IMR-90 (cell line): ENCODE data around the gene FSIP1. TPM values are rescaled to one million over a fixed set of nuclear protein-coding genes. Genes with fewer than 3 reads are reported as not detected.

Experiments
- ATAC-seq: fragments of 200-7000 bp; cut with Tn5 transposase; 2 replicates; pipeline ENCODE4 v1.9.1; 2020; ENCODE audit warnings: low read depth, mild to moderate bottlenecking, moderate library complexity
- BruUV-seq: library from RNA; stranded (reverse); fragments of 400-500 nt; replicated peaks from 2 replicates; lab custom pipeline; 2021; lab: Mats Ljungman, UMichigan
- CTCF ChIA-PET: fragments of 300-600 bp; formaldehyde crosslinking; extraction: SDS; loops from one replicate; lab custom pipeline; 2021; ENCODE audit warnings: antibody characterized with exemption; lab: Yijun Ruan, JAX
- POLR2A ChIA-PET: fragments of 300-600 bp; sonication (Branson Sonifier 250); formaldehyde crosslinking; loops from one replicate; lab custom pipeline; 2022; ENCODE audit warnings: antibody characterized with exemption; ENCODE audit not compliant: unreplicated experiment; lab: Charles Lee
- DNase-seq: peaks from one replicate; pipeline ENCODE4 v3.0.0; 2013
- H2AFZ ChIP-seq: replicated peaks from 2 replicates; pipeline ENCODE3; 2013; ENCODE audit warnings: low read length, mild to moderate bottlenecking; ENCODE audit not compliant: poor library complexity
- H2AK5ac ChIP-seq: 2 replicates; pipeline ENCODE4 v1.6.1; 2013; ENCODE audit warnings: low read depth, low read length, inconsistent platforms
- H2AK9ac ChIP-seq: replicated peaks from 2 replicates; pipeline ENCODE3; 2013; ENCODE audit warnings: mild to moderate bottlenecking, low read depth, low read length, moderate library complexity; ENCODE audit not compliant: poor library complexity
- H2BK120ac ChIP-seq: 2 replicates; pipeline ENCODE4 v1.6.1; 2013; ENCODE audit warnings: low read depth, low read length, inconsistent platforms
- H2BK15ac ChIP-seq: 3 replicates; pipeline ENCODE4 v1.6.1; 2013; ENCODE audit warnings: low read depth, low read length, inconsistent platforms
- H2BK20ac ChIP-seq: 2 replicates; pipeline ENCODE4 v1.6.1; 2013; ENCODE audit warnings: low read depth, mild to moderate bottlenecking, inconsistent platforms, low read length, moderate library complexity
- H2BK5ac ChIP-seq: 2 replicates; pipeline ENCODE4 v1.6.1; 2013; ENCODE audit warnings: mild to moderate bottlenecking, low read depth, low read length, inconsistent platforms; ENCODE audit not compliant: poor library complexity, severe bottlenecking
- H3K14ac ChIP-seq: replicated peaks from 2 replicates; pipeline ENCODE4 v1.6.1; 2013; ENCODE audit warnings: low read depth, low read length, inconsistent platforms
- H3K18ac ChIP-seq: 2 replicates; pipeline ENCODE4 v1.6.1; 2013; ENCODE audit warnings: low read depth, low read length, control low read depth
- H3K23ac ChIP-seq: 2 replicates; pipeline ENCODE4 v1.6.1; 2013; ENCODE audit warnings: low read depth, low read length, inconsistent platforms
- H3K27ac ChIP-seq: 2 replicates; pipeline ENCODE4 v1.5.1; 2013; ENCODE audit warnings: mild to moderate bottlenecking, control low read depth, low read length; ENCODE audit not compliant: insufficient read depth
- H3K27me3 ChIP-seq: 2 replicates; pipeline ENCODE4 v1.6.1; 2013; ENCODE audit warnings: low read length; ENCODE audit not compliant: control insufficient read depth, insufficient read depth
- H3K36me3 ChIP-seq: 2 replicates; pipeline ENCODE4 v1.6.1; 2013; ENCODE audit warnings: low read length, mixed read lengths; ENCODE audit not compliant: control insufficient read depth, insufficient read depth
- H3K4ac ChIP-seq: 2 replicates; pipeline ENCODE4 v1.6.1; 2013; ENCODE audit warnings: low read depth, low read length, inconsistent platforms
- H3K4me1 ChIP-seq: 2 replicates; pipeline ENCODE4 v1.6.1; 2013; ENCODE audit warnings: low read length, mixed read lengths; ENCODE audit not compliant: control insufficient read depth, insufficient read depth
- H3K4me2 ChIP-seq: 2 replicates; pipeline ENCODE4 v1.6.1; 2013; ENCODE audit warnings: low read depth, mild to moderate bottlenecking, control low read depth, low read length, moderate library complexity
- H3K4me3 ChIP-seq: 2 replicates; pipeline ENCODE4 v1.5.1; 2013; ENCODE audit warnings: low read depth, mild to moderate bottlenecking, control low read depth, low read length, moderate library complexity; ENCODE audit not compliant: insufficient read depth
- H3K56ac ChIP-seq: 2 replicates; pipeline ENCODE4 v1.6.1; 2013; ENCODE audit warnings: low read length, inconsistent platforms; ENCODE audit not compliant: insufficient read depth; ENCODE audit errors: extremely low read depth
- H3K79me1 ChIP-seq, 2 experiments: 2 replicates each; pipeline ENCODE4 v1.6.1; 2013; ENCODE audit warnings: low read length in 2 of 2, inconsistent platforms in 1 of 2, low read depth in 1 of 2
- H3K9ac ChIP-seq: 2 replicates; pipeline ENCODE4 v1.6.1; 2013; ENCODE audit warnings: low read depth, low read length, control low read depth
- H3K9me1 ChIP-seq: 2 replicates; pipeline ENCODE4 v1.6.1; 2013; ENCODE audit warnings: low read length, inconsistent platforms; ENCODE audit not compliant: insufficient read depth
- H3K9me3 ChIP-seq: 2 replicates; pipeline ENCODE4 v1.6.1; 2013; ENCODE audit warnings: low read length; ENCODE audit not compliant: control insufficient read depth, insufficient read depth
- H4K20me1 ChIP-seq: 2 replicates; pipeline ENCODE4 v1.6.1; 2013; ENCODE audit warnings: low read length, inconsistent platforms; ENCODE audit not compliant: insufficient read depth
- H4K5ac ChIP-seq: 2 replicates; pipeline ENCODE4 v1.6.1; 2013; ENCODE audit warnings: mild to moderate bottlenecking, low read depth, low read length, control low read depth
- H4K8ac ChIP-seq, 2 experiments: 2 replicates each; pipeline ENCODE4 v1.6.1; 2013; ENCODE audit warnings: low read depth in 2 of 2, low read length in 2 of 2, control low read depth in 1 of 2, inconsistent platforms in 1 of 2
- H4K91ac ChIP-seq: 2 replicates; pipeline ENCODE4 v1.6.1; 2013; ENCODE audit warnings: low read depth, low read length, inconsistent platforms; ENCODE audit not compliant: insufficient read depth
- BHLHE40 ChIP-seq: fragments of 150-350 bp; IDR thresholded peaks from 2 replicates; pipeline ENCODE4 v1.6.1; 2016; ENCODE audit warnings: mild to moderate bottlenecking, low read depth, low read length
- CHD1 ChIP-seq: IDR thresholded peaks from 2 replicates; pipeline ENCODE4 v1.6.1; 2012; ENCODE audit warnings: low read depth, low read length, improper control_type of control experiment
- MAFK ChIP-seq: IDR thresholded peaks from 2 replicates; pipeline ENCODE4 v1.6.1; 2012; ENCODE audit warnings: low read depth, low read length, improper control_type of control experiment
- MXI1 ChIP-seq: IDR thresholded peaks from 2 replicates; pipeline ENCODE4 v1.6.1; 2012; ENCODE audit warnings: low read depth, mild to moderate bottlenecking, low read length, moderate library complexity, borderline replicate concordance
- NFE2L2 ChIP-seq: fragments of 150-350 bp; IDR thresholded peaks from 2 replicates; pipeline ENCODE4 v1.6.1; 2016; ENCODE audit warnings: low read depth, mild to moderate bottlenecking, low read length
- RCOR1 ChIP-seq: IDR thresholded peaks from 2 replicates; pipeline ENCODE4 v1.6.1; 2012; ENCODE audit warnings: mild to moderate bottlenecking, low read length, improper control_type of control experiment; ENCODE audit not compliant: insufficient replicate concordance
- RFX5 ChIP-seq: IDR thresholded peaks from 2 replicates; pipeline ENCODE4 v1.8.0; 2012; ENCODE audit warnings: low read depth, mild to moderate bottlenecking, low read length, moderate library complexity
- WGBS, 2 experiments: methylation state at CpG; one replicate each; pipeline versions ENCODE4 v1.1.5 to v1.1.7; 2013; ENCODE audit warnings: missing lambda C conversion rate in 2 of 2; ENCODE audit not compliant: insufficient read length in 1 of 2; ENCODE audit errors: extremely low coverage in 2 of 2; 5-methylcytosine and 5-hydroxymethylcytosine counted together
- dilution Hi-C: fragments of 300-500 bp; cut with HindIII; formaldehyde crosslinking; loops from one replicate; pipeline ENCODE4 v1.14.3; 2018; ENCODE audit warnings: low sequenced_read_pairs; ENCODE audit not compliant: unreplicated experiment
- in situ Hi-C: fragments of 300-500 bp; cut with MboI; formaldehyde crosslinking; loops from 3 replicates; pipeline ENCODE4 v1.14.3; 2019; ENCODE audit warnings: low sequenced_read_pairs, inconsistent platforms, mixed read lengths
- intact Hi-C: fragments of 100-400 bp; cut with micrococcal nuclease; formaldehyde crosslinking; loops from 2 replicates; pipeline ENCODE4 v1.10.0; 2022
- polyA plus RNA-seq, 3 experiments: library from polyadenylated mRNA; depleted of rRNA; stranded (reverse); fragments of >200 nt; gene quantifications; 2 replicates each; pipeline ENCODE4 v1.2.3, GENCODE V29; 2012; ENCODE audit warnings: low replicate concordance in 1 of 3
- total RNA-seq: library from RNA; depleted of rRNA; stranded (reverse); fragments of >200 nt; gene quantifications from 2 replicates; pipeline ENCODE4 v1.2.3, GENCODE V29; 2012
- TF ChIP-seq, protein P1 (sequence below): fragments of 150-350 bp; IDR thresholded peaks from 2 replicates; pipeline ENCODE4 v1.6.1; 2016; ENCODE audit warnings: low read depth, mild to moderate bottlenecking, low read length, moderate library complexity, borderline replicate concordance

FSIP1 gene
- total and polyA plus RNA-seq, 2 of the 4 experiments (the other 2 are of a cell fraction), result 0.10 to 0.18 TPM

DNA sequence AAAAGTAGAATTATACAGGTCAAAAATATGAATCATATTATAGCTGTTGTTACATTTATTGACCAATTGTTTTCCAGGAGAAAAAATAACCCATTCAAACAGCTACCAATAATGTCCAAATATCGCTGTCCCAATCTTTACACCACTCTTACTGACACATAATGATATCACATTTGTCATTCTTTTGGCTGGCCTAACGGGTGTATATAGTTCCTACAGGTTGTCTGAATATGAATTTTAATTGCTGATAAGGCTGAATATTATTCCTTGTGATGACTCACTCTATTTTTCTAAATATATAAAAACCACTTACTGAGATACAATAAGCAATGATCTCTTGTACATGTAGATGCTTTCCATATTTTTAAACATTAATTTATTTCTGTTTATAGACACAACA, 76.4 kb downstream of the FSIP1 start:
- H3K23ac ChIP-seq, result no peak overlapping the region
- no peak overlapping the region for H2AFZ ChIP-seq
- CTCF ChIA-PET, result no interaction called here
- H3K36me3 ChIP-seq, result no peaks in the 10 kb centered on the region
- no peaks in the 10 kb centered on the region for H4K20me1 ChIP-seq
- no peak for TF ChIP-seq CHD1
- TF ChIP-seq NFE2L2, result no peak
- TF ChIP-seq MXI1, result no peak
- no peak for TF ChIP-seq MAFK
- TF ChIP-seq BHLHE40, result no peak
- TF ChIP-seq RCOR1, result no peak
- TF ChIP-seq RFX5, result no peak
- TF ChIP-seq, protein P1, sequence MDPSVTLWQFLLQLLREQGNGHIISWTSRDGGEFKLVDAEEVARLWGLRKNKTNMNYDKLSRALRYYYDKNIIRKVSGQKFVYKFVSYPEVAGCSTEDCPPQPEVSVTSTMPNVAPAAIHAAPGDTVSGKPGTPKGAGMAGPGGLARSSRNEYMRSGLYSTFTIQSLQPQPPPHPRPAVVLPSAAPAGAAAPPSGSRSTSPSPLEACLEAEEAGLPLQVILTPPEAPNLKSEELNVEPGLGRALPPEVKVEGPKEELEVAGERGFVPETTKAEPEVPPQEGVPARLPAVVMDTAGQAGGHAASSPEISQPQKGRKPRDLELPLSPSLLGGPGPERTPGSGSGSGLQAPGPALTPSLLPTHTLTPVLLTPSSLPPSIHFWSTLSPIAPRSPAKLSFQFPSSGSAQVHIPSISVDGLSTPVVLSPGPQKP, result no peak
- H3K9me1 ChIP-seq, result no peaks in the 10 kb centered on the region
- H2BK120ac ChIP-seq, result no peak overlapping the region
- WGBS, 2 experiments, result no CpG with 5 or more reads among the region's 2 CpGs
- dilution Hi-C loops (no loop called here), in situ Hi-C loops (no loop called here), intact Hi-C loops (no loop called here)
- H4K8ac ChIP-seq, result no peak overlapping the region
- no peak overlapping the region for H3K4me3 ChIP-seq
- H4K91ac ChIP-seq, result no peak overlapping the region
- POLR2A ChIA-PET, result no interaction called here
- H3K56ac ChIP-seq, result no peak overlapping the region
- H3K9ac ChIP-seq, result no peak overlapping the region
- H3K4me1 ChIP-seq, result no peaks in the 10 kb centered on the region
- no peak overlapping the region for H4K5ac ChIP-seq
- H3K27me3 ChIP-seq, result no peaks in the 10 kb centered on the region
- no peak for ATAC-seq
- H3K4me2 ChIP-seq, result no peak overlapping the region
- H2BK15ac ChIP-seq, result no peak overlapping the region
- BruUV-seq, result no TSS peak
- H3K27ac ChIP-seq, result no peak overlapping the region
- no peaks in the 10 kb centered on the region for H3K79me1 ChIP-seq
- H3K18ac ChIP-seq, result no peak overlapping the region
- no peak overlapping the region for H2AK5ac ChIP-seq
- H2BK20ac ChIP-seq, result no peak overlapping the region
- H3K9me3 ChIP-seq, result no peaks in the 10 kb centered on the region
- no peak overlapping the region for H2BK5ac ChIP-seq
- H3K4ac ChIP-seq, result no peak overlapping the region
- no peak overlapping the region for H3K14ac ChIP-seq
- no peak for DNase-seq
- no peak overlapping the region for H2AK9ac ChIP-seq
